GM12878 (cell line): ENCODE results near the gene LCOR. TPM values are rescaled to one million over a fixed set of nuclear protein-coding genes. Genes with fewer than 3 reads are reported as not detected.

Experiments used
- ATAC-seq: fragments of 200-7000 bp; cut with Tn5 transposase; 3 replicates; pipeline ENCODE4 v1.9.1; 2020; ENCODE audit warnings: mild to moderate bottlenecking, moderate library complexity
- BruUV-seq: library from RNA; stranded (reverse); fragments of 400-500 nt; replicated peaks from 2 replicates; lab custom pipeline; 2021; lab: Mats Ljungman, UMichigan
- CTCF ChIA-PET: fragments of 300-600 bp; sonication (Branson Sonifier 250); formaldehyde crosslinking; extraction: SDS; loops from one replicate; lab custom pipeline; 2021; ENCODE audit warnings: inconsistent platforms; lab: Yijun Ruan, JAX
- POLR2A ChIA-PET: fragments of 350-600 bp; formaldehyde crosslinking; extraction: SDS; loops from one replicate; lab custom pipeline; 2021; ENCODE audit warnings: inconsistent platforms; lab: Charles Lee
- RAD21 ChIA-PET: fragments of 300-600 bp; sonication (Branson Sonifier 250); formaldehyde crosslinking; loops from one replicate; lab custom pipeline; 2023; ENCODE audit warnings: antibody characterized with exemption; ENCODE audit not compliant: unreplicated experiment; lab: Charles Lee
- SMC1A ChIA-PET: fragments of 300-600 bp; sonication (Branson Sonifier 250); formaldehyde crosslinking; loops from one replicate; lab custom pipeline; 2023; ENCODE audit not compliant: unreplicated experiment, uncharacterized antibody; lab: Charles Lee
- DNase-seq: peaks from one replicate; pipeline ENCODE4 v3.0.0-alpha.2; 2011; ENCODE audit warnings: low read depth, low spot score
- FAIRE-seq: peaks from 3 replicates; lab custom pipeline; 2011; peaks lifted over from hg19 to GRCh38; lab: Jason Lieb, UNC
- H2AFZ ChIP-seq: 2 replicates; pipeline ENCODE4 v1.6.0; 2011; ENCODE audit warnings: low read depth, low read length, control low read depth; ENCODE audit not compliant: control insufficient read depth
- H3K27ac ChIP-seq: 2 replicates; pipeline ENCODE4 v1.5.1; 2011; ENCODE audit warnings: control low read depth; ENCODE audit not compliant: control insufficient read depth, insufficient read depth
- H3K27me3 ChIP-seq, 2 experiments: replicated peaks in 1 of 2; 2 replicates each; pipeline versions ENCODE4 v1.6.0 to v1.6.1; 2011; ENCODE audit warnings: low read length in 1 of 2; ENCODE audit not compliant: control insufficient read depth in 2 of 2, insufficient read depth in 2 of 2
- H3K36me3 ChIP-seq, 2 experiments: 2 replicates each; pipeline ENCODE4 v1.5.1; 2011; ENCODE audit warnings: low read length in 1 of 2; ENCODE audit not compliant: control insufficient read depth in 2 of 2, insufficient read depth in 2 of 2
- H3K4me1 ChIP-seq: 2 replicates; pipeline ENCODE4 v1.6.1; 2011; ENCODE audit warnings: mild to moderate bottlenecking, low read length, moderate library complexity, mixed read lengths; ENCODE audit not compliant: control insufficient read depth, insufficient read depth
- H3K4me2 ChIP-seq: 2 replicates; pipeline ENCODE4 v1.6.0; 2011; ENCODE audit warnings: control low read depth; ENCODE audit not compliant: control insufficient read depth, insufficient read depth
- H3K4me3 ChIP-seq: fragments of 200-600 bp; sonication (generic); 2 replicates; pipeline ENCODE4 v1.5.1; 2016
- H3K79me2 ChIP-seq: 2 replicates; pipeline ENCODE4 v1.6.0; 2011; ENCODE audit warnings: low read length; ENCODE audit not compliant: control insufficient read depth, insufficient read depth
- H3K9ac ChIP-seq: 2 replicates; pipeline ENCODE4 v1.8.0; 2011; ENCODE audit warnings: low read length, control low read depth, mixed read lengths; ENCODE audit not compliant: control insufficient read depth, insufficient read depth
- H3K9me3 ChIP-seq: replicated peaks from 3 replicates; pipeline ENCODE4 v1.5.1; 2011; ENCODE audit warnings: mild to moderate bottlenecking, low read length; ENCODE audit not compliant: control insufficient read depth, insufficient read depth
- H4K20me1 ChIP-seq: 2 replicates; pipeline ENCODE4 v1.6.0; 2011; ENCODE audit not compliant: control insufficient read depth, insufficient read depth
- BCLAF1 ChIP-seq: fragments of 450-650 bp; IDR thresholded peaks from 2 replicates; pipeline ENCODE4 v1.6.1; 2017; ENCODE audit warnings: antibody characterized with exemption, mild to moderate bottlenecking, moderate library complexity
- CEBPB ChIP-seq, 2 experiments: fragments of 150-350 bp in 1 of 2; IDR thresholded peaks; 2 replicates each; pipeline ENCODE4 v1.6.1; 2012 to 2014; ENCODE audit warnings: low read depth in 2 of 2, low read length in 2 of 2, borderline replicate concordance in 1 of 2, inconsistent platforms in 1 of 2
- CHD1 ChIP-seq: IDR thresholded peaks from 2 replicates; pipeline ENCODE4 v1.6.1; 2012; ENCODE audit warnings: low read depth, low read length, improper control_type of control experiment
- MXI1 ChIP-seq: fragments of 150-350 bp; IDR thresholded peaks from 2 replicates; pipeline ENCODE4 v1.6.1; 2011; ENCODE audit warnings: low read depth, mild to moderate bottlenecking, inconsistent platforms, low read length, improper control_type of control experiment
- NR2F1 ChIP-seq: fragments of 450-650 bp; conservative IDR thresholded peaks from 2 replicates; pipeline ENCODE4 v1.6.1; 2017; ENCODE audit warnings: mild to moderate bottlenecking
- SMAD5 ChIP-seq: IDR thresholded peaks from 2 replicates; pipeline ENCODE4 v1.6.1; 2016; ENCODE audit warnings: antibody characterized with exemption, low read depth
- SMARCA5 ChIP-seq: fragments of 450-650 bp; IDR thresholded peaks from 2 replicates; pipeline ENCODE4 v1.6.1; 2017; ENCODE audit warnings: mild to moderate bottlenecking
- TBL1XR1 ChIP-seq: IDR thresholded peaks from 2 replicates; pipeline ENCODE4 v1.6.1; 2012; ENCODE audit warnings: low read depth, low read length, improper control_type of control experiment
- TCF12 ChIP-seq: IDR thresholded peaks from 2 replicates; pipeline ENCODE4 v1.6.1; 2011; ENCODE audit warnings: low read depth, mild to moderate bottlenecking, low read length
- ZNF622 ChIP-seq: fragments of 450-650 bp; IDR thresholded peaks from 2 replicates; pipeline ENCODE4 v1.6.1; 2017; ENCODE audit warnings: mild to moderate bottlenecking, inconsistent platforms
- WGBS: methylation state at CpG from one replicate; pipeline ENCODE4 v1.1.6; 2016; ENCODE audit warnings: low lambda C conversion rate; ENCODE audit not compliant: insufficient replicate concordance, insufficient coverage; ENCODE audit errors: missing lambda C conversion rate; 5-methylcytosine and 5-hydroxymethylcytosine counted together
- in situ Hi-C: fragments of 300-500 bp; cut with MboI; formaldehyde crosslinking; loops from 9 replicates; pipeline ENCODE4 v1.14.3; 2018; ENCODE audit warnings: mixed read lengths
- intact Hi-C: fragments of 100-400 bp; cut with micrococcal nuclease; formaldehyde crosslinking; loops from one replicate; pipeline ENCODE4 v1.14.2; 2022; ENCODE audit not compliant: unreplicated experiment
- polyA plus RNA-seq, 11 experiments: library from polyadenylated mRNA; depleted of rRNA in 4 of 11; unstranded in 6 of 11; stranded (reverse) in 5 of 11; fragments of >200 nt; fragmentation: Nextera tagmentation in 4 of 11; fragmentation: Illumina TruSeq in 1 of 11; extraction: Ambion mirVana in 4 of 11; extraction: Trizol in 1 of 11; gene quantifications; 1 replicate in 1 of 11; 2 replicates in 10 of 11; pipeline versions ENCODE4 v1.2.1 to v1.2.3, GENCODE V29; 2011 to 2016; ENCODE audit warnings: inconsistent platforms in 2 of 11, missing spikeins in 2 of 11, low read depth in 1 of 11
- total RNA-seq, 4 experiments: library from RNA; depleted of rRNA in 3 of 4; stranded (reverse); fragments of >200 nt in 3 of 4; fragmentation: Illumina TruSeq in 1 of 4; extraction: Trizol in 1 of 4; gene quantifications; 2 replicates each; pipeline versions ENCODE4 v1.2.1 to v1.2.3, GENCODE V29; 2013 to 2021
- TF ChIP-seq, protein P1 (sequence below): IDR thresholded peaks from 2 replicates; pipeline ENCODE4 v1.6.1; 2011; ENCODE audit warnings: low read depth, mild to moderate bottlenecking, low read length, moderate library complexity, borderline replicate concordance; ENCODE audit errors: extremely low read depth
- TF ChIP-seq, protein P2 (sequence below): IDR thresholded peaks from 2 replicates; pipeline ENCODE4 v1.6.1; 2012; ENCODE audit warnings: low read length, inconsistent platforms
- TF ChIP-seq, protein P3 (sequence below), 3 experiments: IDR thresholded peaks in 2 of 3; conservative IDR thresholded peaks in 1 of 3; 2 replicates each; pipeline ENCODE4 v1.5.1; 2011; ENCODE audit warnings: low read depth in 3 of 3, low read length in 3 of 3, mild to moderate bottlenecking in 3 of 3, control low read depth in 2 of 3, moderate library complexity in 2 of 3, inconsistent platforms in 1 of 3, mixed read lengths in 1 of 3; ENCODE audit not compliant: control insufficient read depth in 2 of 3, insufficient read depth in 1 of 3; ENCODE audit errors: extremely low read depth in 1 of 3

Gene LCOR
- total and polyA plus RNA-seq, 10 of the 15 experiments (the other 5 are each of a cell fraction or from before 2014, with no cell fraction given) = 1.6 to 22.0 (median 13.2) TPM

GRCh38 chr10:96843823-96844222, 11.7 kb downstream of the LCOR start:
- FAIRE-seq (no peak), DNase-seq (no peak), ATAC-seq (no peak)
- POLR2A ChIA-PET = no interaction called here
- RAD21 ChIA-PET = no interaction called here
- SMC1A ChIA-PET = interaction anchor here (0.6 to 1.8 kb wide), 7 partner anchors 17 to 205 kb away, joined by 3 to 4 read pairs (median 3); no protein-coding TSS in a partner anchor
- Histone ChIP-seq H3K79me2 (peaks cover 87% of the 10 kb centered on the region), H4K20me1 (0 out of 2 replicates have a peak, but pooled peaks cover 2% of the 10 kb centered on the region), H3K27me3 (no peaks in the 10 kb centered on the region), H3K4me3 (no peak overlapping the region), H3K9ac (no peak overlapping the region), H3K4me1 (peaks cover 1% of the 10 kb centered on the region; the same call in 1 of the 2 replicates), H3K4me2 (no peak overlapping the region), H2AFZ (no peak overlapping the region), H3K9me3 (no peaks in the 10 kb centered on the region), H3K27ac (no peak overlapping the region), H3K36me3 (no peaks in the 10 kb centered on the region; a peak in 1 of 4 replicates)
- 93% methylated on average over 2 of the region's 2 CpGs for WGBS
- intact Hi-C loops = no loop called here
- in situ Hi-C loops = no loop called here
- CTCF ChIA-PET = interaction anchor here (1.0 to 1.6 kb wide), 4 partner anchors 9 to 134 kb away, joined by 3 to 4 read pairs (median 3); no protein-coding TSS in a partner anchor
- BruUV-seq = no TSS peak
- no peak for TF ChIP-seq NR2F1
- TF ChIP-seq, protein P1, sequence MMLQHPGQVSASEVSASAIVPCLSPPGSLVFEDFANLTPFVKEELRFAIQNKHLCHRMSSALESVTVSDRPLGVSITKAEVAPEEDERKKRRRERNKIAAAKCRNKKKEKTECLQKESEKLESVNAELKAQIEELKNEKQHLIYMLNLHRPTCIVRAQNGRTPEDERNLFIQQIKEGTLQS = no peak
- TF ChIP-seq MXI1 = no peak
- TF ChIP-seq SMAD5 = no peak
- no peak for TF ChIP-seq ZNF622
- TF ChIP-seq, protein P2, sequence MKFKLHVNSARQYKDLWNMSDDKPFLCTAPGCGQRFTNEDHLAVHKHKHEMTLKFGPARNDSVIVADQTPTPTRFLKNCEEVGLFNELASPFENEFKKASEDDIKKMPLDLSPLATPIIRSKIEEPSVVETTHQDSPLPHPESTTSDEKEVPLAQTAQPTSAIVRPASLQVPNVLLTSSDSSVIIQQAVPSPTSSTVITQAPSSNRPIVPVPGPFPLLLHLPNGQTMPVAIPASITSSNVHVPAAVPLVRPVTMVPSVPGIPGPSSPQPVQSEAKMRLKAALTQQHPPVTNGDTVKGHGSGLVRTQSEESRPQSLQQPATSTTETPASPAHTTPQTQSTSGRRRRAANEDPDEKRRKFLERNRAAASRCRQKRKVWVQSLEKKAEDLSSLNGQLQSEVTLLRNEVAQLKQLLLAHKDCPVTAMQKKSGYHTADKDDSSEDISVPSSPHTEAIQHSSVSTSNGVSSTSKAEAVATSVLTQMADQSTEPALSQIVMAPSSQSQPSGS = no peak
- TF ChIP-seq CEBPB (IDR thresholded peaks at IDR 0.05; ENCODE audit: borderline replicate concordance in 1 of 2, low read depth in 2 of 2, low read length in 2 of 2) = no peak
- no peak for TF ChIP-seq TBL1XR1
- no peak for TF ChIP-seq CHD1
- TF ChIP-seq SMARCA5 = no peak
- TF ChIP-seq TCF12 = no peak
- TF ChIP-seq, protein P3, sequence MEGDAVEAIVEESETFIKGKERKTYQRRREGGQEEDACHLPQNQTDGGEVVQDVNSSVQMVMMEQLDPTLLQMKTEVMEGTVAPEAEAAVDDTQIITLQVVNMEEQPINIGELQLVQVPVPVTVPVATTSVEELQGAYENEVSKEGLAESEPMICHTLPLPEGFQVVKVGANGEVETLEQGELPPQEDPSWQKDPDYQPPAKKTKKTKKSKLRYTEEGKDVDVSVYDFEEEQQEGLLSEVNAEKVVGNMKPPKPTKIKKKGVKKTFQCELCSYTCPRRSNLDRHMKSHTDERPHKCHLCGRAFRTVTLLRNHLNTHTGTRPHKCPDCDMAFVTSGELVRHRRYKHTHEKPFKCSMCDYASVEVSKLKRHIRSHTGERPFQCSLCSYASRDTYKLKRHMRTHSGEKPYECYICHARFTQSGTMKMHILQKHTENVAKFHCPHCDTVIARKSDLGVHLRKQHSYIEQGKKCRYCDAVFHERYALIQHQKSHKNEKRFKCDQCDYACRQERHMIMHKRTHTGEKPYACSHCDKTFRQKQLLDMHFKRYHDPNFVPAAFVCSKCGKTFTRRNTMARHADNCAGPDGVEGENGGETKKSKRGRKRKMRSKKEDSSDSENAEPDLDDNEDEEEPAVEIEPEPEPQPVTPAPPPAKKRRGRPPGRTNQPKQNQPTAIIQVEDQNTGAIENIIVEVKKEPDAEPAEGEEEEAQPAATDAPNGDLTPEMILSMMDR (IDR thresholded peaks at IDR 0.05 in 2 of 3, conservative IDR thresholded peaks at IDR 0.05 in 1 of 3; ENCODE audit: control insufficient read depth in 2 of 3, extremely low read depth in 1 of 3, insufficient read depth in 1 of 3, low read depth in 3 of 3, low read length in 3 of 3) = no peak
- no peak for TF ChIP-seq BCLAF1
